Measurements from ENCODE around the gene ETFBKMT.

Gene ETFBKMT

GRCh38 chr12:31633464-31633863 lies 26.0 kb upstream of the ETFBKMT start:
- Histone ChIP-seq H3K27me3 (replicated peaks; ENCODE audit: control insufficient read depth, insufficient read depth, low read length) (no peaks in the 10 kb centered on the region), H3K36me3 (ENCODE audit: control insufficient read depth, insufficient read depth, low read length) (no peaks in the 10 kb centered on the region), H3K4me3 (replicated peaks; ENCODE audit: low read depth, low read length) (no peak overlapping the region)
- no peak for TF ChIP-seq CTCF (IDR thresholded peaks at IDR 0.05; ENCODE audit: insufficient read depth, low read length, poor library complexity, severe bottlenecking)
- DNase-seq (ENCODE audit: extremely low read depth, insufficient read length): no peak

- Histone ChIP-seq H3K27me3 (replicated peaks; ENCODE audit: control insufficient read depth, insufficient read depth, low read length) (no peaks in the 10 kb centered on the region), H3K36me3 (ENCODE audit: control insufficient read depth, insufficient read depth, low read length) (no peaks in the 10 kb centered on the region), H3K4me3 (replicated peaks; ENCODE audit: low read depth, low read length) (no peak overlapping the region)
- no peak for TF ChIP-seq CTCF (IDR thresholded peaks at IDR 0.05; ENCODE audit: insufficient read depth, low read length, poor library complexity, severe bottlenecking)
- no peak for DNase-seq (ENCODE audit: extremely low read depth, insufficient read length)
Measured at GRCh38 chr12:31634620-31635019, 24.9 kb upstream of the ETFBKMT start.

GRCh38 chr12:31641509-31642090 lies 17.9 kb upstream of the ETFBKMT start:
- no peak for TF ChIP-seq CTCF (IDR thresholded peaks at IDR 0.05; ENCODE audit: insufficient read depth, low read length, poor library complexity, severe bottlenecking)

GRCh38 chr12:31644536-31644935 lies 15.0 kb upstream of the ETFBKMT start:
- DNase-seq (ENCODE audit: extremely low read depth, insufficient read length): no peak
- H3K27me3 ChIP-seq (replicated peaks; ENCODE audit: control insufficient read depth, insufficient read depth, low read length): no peaks in the 10 kb centered on the region
- no peaks in the 10 kb centered on the region for H3K36me3 ChIP-seq (ENCODE audit: control insufficient read depth, insufficient read depth, low read length)
- no peak for TF ChIP-seq CTCF (IDR thresholded peaks at IDR 0.05; ENCODE audit: insufficient read depth, low read length, poor library complexity, severe bottlenecking)
- no peak overlapping the region for H3K4me3 ChIP-seq (replicated peaks; ENCODE audit: low read depth, low read length)

More at GRCh38 chr12:31641509-31642090, 17.9 kb upstream of the ETFBKMT start:
- no peaks in the 10 kb centered on the region for H3K27me3 ChIP-seq (replicated peaks; ENCODE audit: control insufficient read depth, insufficient read depth, low read length)
- H3K4me3 ChIP-seq (replicated peaks; ENCODE audit: low read depth, low read length): no peak overlapping the region
- H3K36me3 ChIP-seq (ENCODE audit: control insufficient read depth, insufficient read depth, low read length): no peaks in the 10 kb centered on the region
- DNase-seq (ENCODE audit: extremely low read depth, insufficient read length): no peak

- H3K4me3 ChIP-seq (replicated peaks; ENCODE audit: low read depth, low read length): no peak overlapping the region
- no peaks in the 10 kb centered on the region for H3K36me3 ChIP-seq (ENCODE audit: control insufficient read depth, insufficient read depth, low read length)
- no peak for DNase-seq (ENCODE audit: extremely low read depth, insufficient read length)
- TF ChIP-seq CTCF (IDR thresholded peaks at IDR 0.05; ENCODE audit: insufficient read depth, low read length, poor library complexity, severe bottlenecking): no peak
- H3K27me3 ChIP-seq (replicated peaks; ENCODE audit: control insufficient read depth, insufficient read depth, low read length): no peaks in the 10 kb centered on the region
Measured at GRCh38 chr12:31645924-31646323, 13.6 kb upstream of the ETFBKMT start.

- H3K4me3 ChIP-seq (replicated peaks; ENCODE audit: low read depth, low read length): no peak overlapping the region
- H3K27me3 ChIP-seq (replicated peaks; ENCODE audit: control insufficient read depth, insufficient read depth, low read length): no peaks in the 10 kb centered on the region
- no peaks in the 10 kb centered on the region for H3K36me3 ChIP-seq (ENCODE audit: control insufficient read depth, insufficient read depth, low read length)
- no peak for DNase-seq (ENCODE audit: extremely low read depth, insufficient read length)
- no peak for TF ChIP-seq CTCF (IDR thresholded peaks at IDR 0.05; ENCODE audit: insufficient read depth, low read length, poor library complexity, severe bottlenecking)
Measured at GRCh38 chr12:31647086-31647491, 12.4 kb upstream of the ETFBKMT start.
